Measurements from ENCODE around the gene ZNF222. TPM values are rescaled to one million over a fixed set of nuclear protein-coding genes. Genes with fewer than 3 reads are reported as not detected.

The ZNF222 gene
- total RNA-seq, 2 donors from 2014 or later, result 1.8 to 4.7 TPM

GRCh38 chr19:44071824-44072542, 46.8 kb downstream of the ZNF222 start, which contains the start of gene ZNF284:
TSS of gene ZNF284 (plus strand) at chr19:44072159. CDS start at chr19:44076390, 4,231 bp downstream.
- DNase-seq (ENCODE audit: low spot score), result peak; percentile 34
- ATAC-seq (ENCODE audit: insufficient number of reproducible peaks, low FRiP score, low read depth), result peak; percentile 73
- peak within 1 kb of the TSS; percentile 76 for H3K4me3 ChIP-seq
- H3K36me3 ChIP-seq, result peaks cover 1% of the 10 kb centered on the region
- H3K27me3 ChIP-seq (replicated peaks; ENCODE audit: insufficient read depth), result no peaks in the 10 kb centered on the region
- peak within 1 kb of the TSS; percentile 10 to 26 for H3K27ac ChIP-seq
- TF ChIP-seq CTCF (IDR thresholded peaks at IDR 0.05), result no peak
- H3K9me3 ChIP-seq, result peaks cover 4% of the 10 kb centered on the region
- peaks cover 6 to 10% of the 10 kb centered on the region in 2 donors for H3K4me1 ChIP-seq (ENCODE audit: control insufficient read depth in 1 of 2, low read depth in 2 of 2)

GRCh38 chr19:44072543-44073401, 47.6 kb downstream of the ZNF222 start:
- DNase-seq (ENCODE audit: low spot score), result no peak
- Histone ChIP-seq H3K9me3 (peaks cover 2% of the 10 kb centered on the region), H3K27me3 (replicated peaks; ENCODE audit: insufficient read depth) (no peaks in the 10 kb centered on the region), H3K36me3 (peaks cover 4% of the 10 kb centered on the region), H3K4me1 (ENCODE audit: control insufficient read depth in 1 of 2, low read depth in 2 of 2) (peaks cover 6 to 10% of the 10 kb centered on the region in 2 donors), H3K27ac (no peak overlapping the region), H3K4me3 (peak overlapping the region; percentile 76)
- TF ChIP-seq CTCF (IDR thresholded peaks at IDR 0.05), result no peak
- ATAC-seq (ENCODE audit: insufficient number of reproducible peaks, low FRiP score, low read depth), result no peak

- no peak for TF ChIP-seq CTCF (IDR thresholded peaks at IDR 0.05)
- H3K4me1 ChIP-seq (ENCODE audit: control insufficient read depth in 1 of 2, low read depth in 2 of 2), result peaks cover 6 to 10% of the 10 kb centered on the region in 2 donors
- peaks cover 11% of the 10 kb centered on the region for H3K36me3 ChIP-seq
- H3K9me3 ChIP-seq, result no peaks in the 10 kb centered on the region
- no peaks in the 10 kb centered on the region for H3K27me3 ChIP-seq (replicated peaks; ENCODE audit: insufficient read depth)
- DNase-seq (ENCODE audit: low spot score), result no peak
- ATAC-seq (ENCODE audit: insufficient number of reproducible peaks, low FRiP score, low read depth), result no peak
- no peak overlapping the region for H3K4me3 ChIP-seq
- H3K27ac ChIP-seq, result no peak overlapping the region
Observed at GRCh38 chr19:44076325-44076724, 51.1 kb downstream of the ZNF222 start.

Other genes starting within 250 kb of the ZNF222 start
- 1 to 10 TPM; 2.8 to 3.5 TPM for gene KCNN4, start 244.4 kb upstream of the ZNF222 start, total RNA-seq
- gene LYPD5, start 222.9 kb upstream of the ZNF222 start, total RNA-seq, result 1 to 10 TPM; 5.9 to 6.5 TPM
- gene ZNF283, start 198.1 kb upstream of the ZNF222 start, total RNA-seq, result 10 to 100 TPM in 1 of 2 donors, 1 to 10 TPM in 1; 8.1 to 15.3 TPM
- gene ZNF404, start 141.4 kb upstream of the ZNF222 start, total RNA-seq, result 1 to 10 TPM in 1 of 2 donors, not detected in 1; 2.7 TPM
- gene ZNF45, start 90.1 kb upstream of the ZNF222 start, total RNA-seq, result 10 to 100 TPM in 1 of 2 donors, 1 to 10 TPM in 1; 8.1 to 16.9 TPM
- gene ZNF221, start 74.2 kb upstream of the ZNF222 start, total RNA-seq, result 10 to 100 TPM in 1 of 2 donors, 1 to 10 TPM in 1; 5.8 to 11.9 TPM
- gene ZNF155, start 41.2 kb upstream of the ZNF222 start, total RNA-seq, result 10 to 100 TPM in 1 of 2 donors, 1 to 10 TPM in 1; 2.0 to 15.2 TPM
- gene ZNF230, start 22.4 kb upstream of the ZNF222 start, total RNA-seq, result 1 to 10 TPM; 7.3 to 7.9 TPM
- 1 to 10 TPM; 2.0 to 6.6 TPM for gene ZNF223, start 26.7 kb downstream of the ZNF222 start, total RNA-seq
- gene ZNF284, start 46.8 kb downstream of the ZNF222 start, total RNA-seq, result 1 to 10 TPM; 2.0 to 2.1 TPM
- 10 to 100 TPM; 33.7 to 34.9 TPM for gene ZNF224, start 69.0 kb downstream of the ZNF222 start, total RNA-seq
- 1 to 10 TPM; 2.2 to 8.3 TPM for gene ZNF225, start 88.0 kb downstream of the ZNF222 start, total RNA-seq
- gene ZNF234, start 116.2 kb downstream of the ZNF222 start, total RNA-seq, result 1 to 10 TPM; 6.4 to 8.7 TPM
- gene ZNF226, start 139.7 kb downstream of the ZNF222 start, total RNA-seq, result 10 to 100 TPM in 1 of 2 donors, 1 to 10 TPM in 1; 9.7 to 14.6 TPM
- gene ZNF227, start 187.2 kb downstream of the ZNF222 start, total RNA-seq, result 10 to 100 TPM; 13.9 to 17.8 TPM
- gene ZNF233, start 234.5 kb downstream of the ZNF222 start, total RNA-seq, result under 1 TPM; 0.21 to 0.81 TPM

All from thoracic aorta (tissue), 2 donors.